ENCODE data around the gene TNFSF13. TPM values are rescaled to one million over a fixed set of nuclear protein-coding genes. Genes with fewer than 3 reads are reported as not detected.

TNFSF13 gene
- total RNA-seq, 1 experiment from 2014 or later = 0.94 TPM

DNA sequence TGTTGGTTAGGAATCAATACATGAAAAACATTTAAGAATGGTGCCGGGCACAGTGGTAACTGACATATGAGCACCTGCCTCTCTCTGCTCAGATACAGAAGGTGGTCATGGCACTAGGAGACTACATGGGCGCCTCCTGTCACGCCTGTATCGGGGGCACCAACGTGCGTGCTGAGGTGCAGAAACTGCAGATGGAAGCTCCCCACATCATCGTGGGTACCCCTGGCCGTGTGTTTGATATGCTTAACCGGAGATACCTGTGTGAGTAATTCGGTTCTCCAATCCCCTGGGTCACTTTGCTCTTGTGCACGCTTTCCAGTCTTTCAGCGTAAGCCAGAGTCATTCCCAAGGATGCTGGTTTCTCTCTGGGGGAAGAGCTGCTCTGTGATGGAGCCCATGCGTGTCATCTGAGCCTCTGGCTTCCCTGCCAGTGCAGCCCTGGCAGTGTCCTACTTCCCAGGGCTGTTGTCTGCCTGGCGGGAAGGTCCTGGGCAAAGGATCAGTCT lies 17.9 kb downstream of the TNFSF13 start:
- peaks cover 2% of the 10 kb centered on the region for H3K79me1 ChIP-seq (ENCODE audit: insufficient read depth, low read depth, low read length, poor library complexity, severe bottlenecking)
- H3K27ac Mint-ChIP-seq = peak overlapping the region; percentile 37 to 96 (median 79); a peak in 5 of 7 replicates
- H3K9me3 ChIP-seq (ENCODE audit: control insufficient read depth, low read depth, low read length) = no peaks in the 10 kb centered on the region
- H4K91ac ChIP-seq (ENCODE audit: insufficient read length, low read depth, low read length) = no peak overlapping the region
- peaks cover 52 to 83% (median 63%) of the 10 kb centered on the region in 3 experiments for H3K36me3 Mint-ChIP-seq (ENCODE audit: insufficient read depth in 1 of 3, low read depth in 3 of 3)
- no peak overlapping the region for H2BK5ac ChIP-seq (ENCODE audit: insufficient read length, low read length)
- peaks cover 3 to 7% of the 10 kb centered on the region in 2 experiments; a peak in 3 of 5 replicates for H3K9me3 Mint-ChIP-seq
- TF ChIP-seq, protein P1, sequence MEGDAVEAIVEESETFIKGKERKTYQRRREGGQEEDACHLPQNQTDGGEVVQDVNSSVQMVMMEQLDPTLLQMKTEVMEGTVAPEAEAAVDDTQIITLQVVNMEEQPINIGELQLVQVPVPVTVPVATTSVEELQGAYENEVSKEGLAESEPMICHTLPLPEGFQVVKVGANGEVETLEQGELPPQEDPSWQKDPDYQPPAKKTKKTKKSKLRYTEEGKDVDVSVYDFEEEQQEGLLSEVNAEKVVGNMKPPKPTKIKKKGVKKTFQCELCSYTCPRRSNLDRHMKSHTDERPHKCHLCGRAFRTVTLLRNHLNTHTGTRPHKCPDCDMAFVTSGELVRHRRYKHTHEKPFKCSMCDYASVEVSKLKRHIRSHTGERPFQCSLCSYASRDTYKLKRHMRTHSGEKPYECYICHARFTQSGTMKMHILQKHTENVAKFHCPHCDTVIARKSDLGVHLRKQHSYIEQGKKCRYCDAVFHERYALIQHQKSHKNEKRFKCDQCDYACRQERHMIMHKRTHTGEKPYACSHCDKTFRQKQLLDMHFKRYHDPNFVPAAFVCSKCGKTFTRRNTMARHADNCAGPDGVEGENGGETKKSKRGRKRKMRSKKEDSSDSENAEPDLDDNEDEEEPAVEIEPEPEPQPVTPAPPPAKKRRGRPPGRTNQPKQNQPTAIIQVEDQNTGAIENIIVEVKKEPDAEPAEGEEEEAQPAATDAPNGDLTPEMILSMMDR (conservative IDR thresholded peaks at IDR 0.05) = no peak
- no peak overlapping the region for H2AFZ ChIP-seq (ENCODE audit: low read length)
- no peaks in the 10 kb centered on the region for H4K20me1 ChIP-seq (ENCODE audit: control insufficient read depth, insufficient read depth, insufficient read length)
- H3K14ac ChIP-seq (ENCODE audit: insufficient read depth, low read length) = no peak overlapping the region
- H3T11ph ChIP-seq (ENCODE audit: low read length) = no peak overlapping the region
- peak overlapping the region in 1 of 2 experiments; percentile 98; a peak in 3 of 5 replicates for H3K4me3 Mint-ChIP-seq
- H3K56ac ChIP-seq (ENCODE audit: insufficient read length, low read depth, low read length) = no peak overlapping the region
- no peak overlapping the region for H3K9ac ChIP-seq (ENCODE audit: extremely low read depth, insufficient read length, low read length)
- peaks cover 10% of the 10 kb centered on the region for H3K27me3 Mint-ChIP-seq (ENCODE audit: low read depth)
- no peak overlapping the region for H2BK12ac ChIP-seq (ENCODE audit: insufficient read length, low read depth, low read length)
- H3K27me3 ChIP-seq (ENCODE audit: insufficient read depth, low read length) = no peaks in the 10 kb centered on the region
- no CpG with 5 or more reads among the region's 14 CpGs for WGBS (ENCODE audit: extremely low coverage, insufficient read length, low lambda C conversion rate)
- H3K4me1 ChIP-seq (ENCODE audit: insufficient read depth, low read length) = 0 out of 2 replicates have a peak, but pooled peaks cover 4% of the 10 kb centered on the region
- no peak overlapping the region for H2BK120ac ChIP-seq (ENCODE audit: low read depth, low read length, poor library complexity, severe bottlenecking)
- no peak overlapping the region for H2BK15ac ChIP-seq (ENCODE audit: low read depth, low read length)
- no peak overlapping the region for H3K4me2 ChIP-seq (ENCODE audit: insufficient read depth, insufficient read length, low read length)
- peaks cover 21% of the 10 kb centered on the region; the same call in 1 of the 2 replicates for H3K79me2 ChIP-seq (ENCODE audit: insufficient read depth, low read length)
- H3K18ac ChIP-seq (ENCODE audit: insufficient read length, low read depth, low read length) = no peak overlapping the region
- H3K4me1 Mint-ChIP-seq = peaks cover 52% of the 10 kb centered on the region in 2 experiments
- H2AK5ac ChIP-seq (ENCODE audit: insufficient read length, low read length) = no peak overlapping the region
- no peak for DNase-seq
- no peak overlapping the region for H2BK20ac ChIP-seq (ENCODE audit: low read depth, low read length, poor library complexity, severe bottlenecking)
- H3K23me2 ChIP-seq (ENCODE audit: insufficient read length, low read depth, low read length, poor library complexity, severe bottlenecking) = peaks cover 5% of the 10 kb centered on the region
- no peak overlapping the region for H4K5ac ChIP-seq (ENCODE audit: insufficient read length, low read depth, low read length)
- no peak overlapping the region for H3K23ac ChIP-seq (ENCODE audit: insufficient read length, low read depth, low read length)
- no peak overlapping the region for H3K27ac ChIP-seq (ENCODE audit: insufficient read length, low read depth, low read length)
- H3K4ac ChIP-seq (ENCODE audit: low read depth, low read length) = no peak overlapping the region
- H4K8ac ChIP-seq (replicated peaks; ENCODE audit: insufficient read length, low read depth, low read length) = no peak overlapping the region
